Common myeloid progenitor, CD34-positive (primary cell): ENCODE data around the gene EHBP1L1.
A peak's percentile ranks its signal among the peaks of the same experiment; 100 is the strongest.

Experiments used
- CTCF ChIA-PET: fragments of 350-600 bp; sonication (Branson Sonifier 250); formaldehyde crosslinking; loops from one replicate; lab custom pipeline; 2021; ENCODE audit warnings: antibody characterized with exemption; lab: Charles Lee
- POLR2A ChIA-PET: fragments of 350-600 bp; sonication (Branson Sonifier 250); formaldehyde crosslinking; loops from one replicate; lab custom pipeline; 2021; ENCODE audit warnings: antibody characterized with exemption; lab: Charles Lee
- DNase-seq, 3 donors: peaks; one replicate each; pipeline versions ENCODE4 v3.0.0 to v3.0.0-alpha.2; 2013
- H3K27ac ChIP-seq, 2 experiments: 1 replicate in 1 of 2; 2 replicates in 1 of 2; pipeline ENCODE4 v1.7.0; 2013; ENCODE audit warnings: inconsistent platforms in 2 of 2, low read length in 2 of 2, mild to moderate bottlenecking in 2 of 2, low read depth in 1 of 2, moderate library complexity in 1 of 2; ENCODE audit not compliant: severe bottlenecking in 2 of 2, insufficient read depth in 1 of 2, poor library complexity in 1 of 2
- H3K27me3 ChIP-seq, 5 experiments: replicated peaks in 2 of 5; 1 replicate in 3 of 5; 2 replicates in 2 of 5; pipeline versions ENCODE4 v1.6.1 to v1.7.0; 2013; ENCODE audit warnings: low read length in 4 of 5, mild to moderate bottlenecking in 2 of 5, moderate library complexity in 2 of 5, inconsistent platforms in 1 of 5; ENCODE audit not compliant: insufficient read depth in 5 of 5, control insufficient read depth in 4 of 5
- H3K36me3 ChIP-seq, 4 experiments: 1 replicate in 2 of 4; 2 replicates in 2 of 4; pipeline versions ENCODE4 v1.6.1 to v1.7.0; 2013; ENCODE audit warnings: low read length in 3 of 4, control low read depth in 1 of 4, mild to moderate bottlenecking in 1 of 4; ENCODE audit not compliant: control insufficient read depth in 4 of 4, insufficient read depth in 4 of 4
- H3K4me1 ChIP-seq, 4 experiments: 1 replicate in 3 of 4; 2 replicates in 1 of 4; pipeline versions ENCODE4 v1.6.1 to v1.7.1; 2013; ENCODE audit warnings: low read length in 3 of 4, mild to moderate bottlenecking in 3 of 4, control low read depth in 1 of 4, inconsistent platforms in 1 of 4, moderate library complexity in 1 of 4; ENCODE audit not compliant: control insufficient read depth in 4 of 4, insufficient read depth in 4 of 4; ENCODE audit errors: control extremely low read depth in 1 of 4
- H3K4me3 ChIP-seq, 7 experiments: 1 replicate in 4 of 7; 2 replicates in 3 of 7; pipeline versions ENCODE4 v1.5.1 to v1.7.0; 2013; ENCODE audit warnings: mild to moderate bottlenecking in 7 of 7, low read length in 6 of 7, moderate library complexity in 6 of 7, inconsistent platforms in 2 of 7, low read depth in 2 of 7, control low read depth in 1 of 7; ENCODE audit not compliant: insufficient read depth in 4 of 7, control insufficient read depth in 1 of 7; ENCODE audit errors: extremely low read depth in 1 of 7
- H3K9me3 ChIP-seq, 5 experiments: 1 replicate in 4 of 5; 2 replicates in 1 of 5; pipeline versions ENCODE4 v1.6.1 to v1.7.1; 2013; ENCODE audit warnings: low read length in 4 of 5, mild to moderate bottlenecking in 2 of 5, inconsistent platforms in 1 of 5, low read depth in 1 of 5, moderate library complexity in 1 of 5; ENCODE audit not compliant: control insufficient read depth in 4 of 5, insufficient read depth in 2 of 5; ENCODE audit errors: control extremely low read depth in 1 of 5
- WGBS: methylation state at CpG from one replicate; pipeline ENCODE4 v1.1.5; 2013; ENCODE audit not compliant: insufficient coverage; 5-methylcytosine and 5-hydroxymethylcytosine counted together

EHBP1L1 gene

DNA sequence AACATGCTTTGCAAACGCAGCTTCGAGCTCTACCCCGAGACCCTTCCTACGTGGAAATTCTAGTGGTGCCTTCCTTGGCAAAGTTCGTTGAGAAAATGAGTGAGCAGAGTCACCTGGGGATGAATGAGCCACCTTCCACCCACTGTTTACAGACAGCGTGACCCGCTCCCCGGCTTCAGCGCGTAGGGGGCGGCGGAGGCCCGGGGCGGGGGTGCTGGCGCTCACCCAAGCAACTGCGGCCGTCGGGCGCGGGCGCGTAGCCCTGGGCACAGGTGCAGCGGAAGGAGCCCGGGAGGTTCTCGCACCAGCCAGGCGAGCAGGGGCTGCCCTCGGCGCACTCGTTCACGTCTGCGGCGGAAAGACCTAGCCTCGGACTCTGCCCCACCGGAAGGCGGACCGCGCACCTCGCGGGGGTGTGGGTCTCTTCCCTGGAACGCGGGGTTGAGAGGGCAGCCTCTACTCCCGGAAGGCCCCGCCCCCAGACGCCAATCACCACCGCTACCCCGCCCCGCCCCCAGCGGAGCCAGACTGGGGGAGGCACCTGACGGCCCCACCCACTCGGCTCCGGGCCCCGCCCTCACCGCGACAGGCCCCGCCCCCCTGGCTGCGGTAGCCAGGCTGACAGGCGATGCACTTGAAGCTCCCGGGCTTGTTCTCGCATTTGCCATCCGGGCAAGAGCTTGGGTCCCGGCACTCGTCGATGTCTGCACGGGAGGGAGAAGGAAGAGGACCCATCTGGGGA lies 29.5 kb upstream of the EHBP1L1 start:
- ChIA-PET POLR2A (no interaction called here), CTCF (interaction anchor here (0.8 to 21.8 kb wide), 6 partner anchors 10 to 36 kb away, joined by 3 to 262 read pairs (median 4); partner anchors contain the start of genes EHBP1L1, FAM89B, LTBP3 and ZNRD2)
- Histone ChIP-seq H3K27ac (peak overlapping the region in 1 of 2 experiments; percentile 50), H3K4me3 (peak overlapping the region in 5 of 7 experiments; percentile 19 to 63 (median 54)), H3K27me3 (no peaks in the 10 kb centered on the region), H3K36me3 (peaks cover 2 to 24% (median 15%) of the 10 kb centered on the region in 4 experiments), H3K4me1 (peaks cover 7 to 44% (median 39%) of the 10 kb centered on the region in 4 experiments), H3K9me3 (no peaks in the 10 kb centered on the region)
- peak; percentile 92 to 98 (median 96) for DNase-seq
- WGBS: 2% methylated on average over 62 of the region's 64 CpGs

DNA sequence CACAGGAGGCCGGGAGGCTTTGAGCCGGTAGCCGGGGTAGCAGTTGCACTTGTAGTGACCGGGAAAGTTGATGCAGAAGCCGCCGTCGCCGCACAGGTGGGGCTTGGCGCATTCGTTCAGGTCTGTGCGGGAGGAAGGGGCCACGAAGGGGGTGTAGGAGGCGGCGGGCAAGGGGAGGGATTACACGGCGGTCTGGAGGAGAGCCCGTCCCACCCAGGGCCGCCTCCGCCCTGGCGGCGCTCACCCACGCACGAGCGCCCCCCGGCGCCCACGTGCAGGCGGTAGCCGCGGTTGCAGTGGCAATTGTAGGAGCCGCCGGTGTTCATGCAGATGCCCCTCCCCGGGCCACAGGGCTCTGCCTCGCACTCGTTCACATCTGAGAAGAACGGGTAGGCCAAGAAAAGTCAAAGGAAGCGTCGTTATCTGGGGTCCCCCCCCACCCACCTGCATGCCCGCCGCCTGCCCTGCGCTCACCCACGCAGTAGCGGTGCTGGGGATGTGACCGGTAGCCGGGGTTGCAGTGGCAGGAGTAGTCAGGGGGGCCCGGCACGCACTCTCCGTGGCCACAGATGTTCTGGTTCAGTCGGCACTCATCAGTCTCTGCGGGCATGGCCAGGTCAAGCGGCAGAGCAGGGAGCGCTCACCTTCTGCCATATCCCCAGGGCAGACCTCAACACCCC lies 28.3 kb upstream of the EHBP1L1 start:
- CTCF ChIA-PET: interaction anchor here (0.8 to 21.8 kb wide), 4 partner anchors 9 to 46 kb away, joined by 3 to 262 read pairs (median 4); partner anchors contain the start of genes EHBP1L1 and ZNRD2
- 89% methylated on average over 30 of the region's 52 CpGs for WGBS
- Histone ChIP-seq H3K27ac (no peak overlapping the region), H3K9me3 (no peaks in the 10 kb centered on the region), H3K4me3 (no peak overlapping the region), H3K27me3 (no peaks in the 10 kb centered on the region), H3K4me1 (peaks cover 6 to 49% (median 44%) of the 10 kb centered on the region in 4 experiments), H3K36me3 (peaks cover 2 to 29% (median 18%) of the 10 kb centered on the region in 4 experiments)
- peak in 2 of 3 donors; percentile 39 to 41 for DNase-seq
- POLR2A ChIA-PET: no interaction called here

DNA sequence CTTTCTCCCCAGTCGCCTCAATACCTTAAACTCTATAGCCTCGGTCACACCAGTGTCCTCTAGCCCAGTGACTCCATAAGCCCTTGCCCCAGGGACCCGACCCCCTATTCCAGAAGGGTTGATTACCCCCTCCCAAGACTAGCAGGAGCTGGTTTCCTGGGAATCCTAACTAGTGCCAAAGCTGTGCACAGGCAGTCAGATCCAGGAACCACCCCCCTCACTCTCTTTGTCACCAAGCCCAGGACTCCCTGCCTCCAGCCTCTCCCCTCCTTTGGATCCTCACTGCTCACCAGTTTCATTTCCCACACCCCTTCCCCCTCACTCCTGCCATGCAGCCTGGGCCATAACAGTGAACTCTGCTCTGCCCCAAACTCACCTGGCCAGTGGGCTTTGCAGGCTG lies 27.5 kb upstream of the EHBP1L1 start:
- no peak for DNase-seq
- CTCF ChIA-PET: interaction anchor here (0.9 to 21.8 kb wide), 4 partner anchors 23 to 45 kb away, joined by 3 to 262 read pairs (median 4); partner anchors contain the start of genes EHBP1L1 and FAM89B
- WGBS: 100% methylated on average over 1 of the region's 3 CpGs
- Histone ChIP-seq H3K4me3 (no peak overlapping the region), H3K27me3 (no peaks in the 10 kb centered on the region), H3K27ac (no peak overlapping the region), H3K36me3 (peaks cover 2 to 25% (median 17%) of the 10 kb centered on the region in 4 experiments), H3K9me3 (no peaks in the 10 kb centered on the region), H3K4me1 (peaks cover 6 to 56% (median 51%) of the 10 kb centered on the region in 4 experiments)
- POLR2A ChIA-PET: no interaction called here

DNA sequence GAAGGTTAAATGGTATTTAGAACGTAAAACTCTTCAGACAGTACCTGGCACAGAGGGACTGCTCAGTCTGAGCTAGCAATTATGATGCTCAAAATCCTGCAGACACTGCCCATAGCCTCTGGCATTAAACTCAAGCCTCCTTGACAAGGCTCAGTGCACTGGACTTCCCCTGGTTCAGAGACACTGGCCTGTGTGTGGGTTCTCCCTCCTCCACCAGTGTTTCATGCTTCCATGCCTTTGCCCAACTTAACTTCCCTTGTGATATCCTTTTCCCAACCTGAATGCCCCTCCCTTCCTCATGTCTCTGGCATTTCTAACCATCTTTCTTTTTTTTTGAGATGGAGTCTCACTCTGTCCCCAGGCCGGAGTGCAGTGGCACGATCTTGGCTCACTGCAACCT lies 26.8 kb upstream of the EHBP1L1 start:
- Histone ChIP-seq H3K27ac (no peak overlapping the region), H3K4me3 (no peak overlapping the region), H3K4me1 (peaks cover 6 to 63% (median 58%) of the 10 kb centered on the region in 4 experiments), H3K36me3 (peaks cover 2 to 22% (median 15%) of the 10 kb centered on the region in 4 experiments), H3K27me3 (no peaks in the 10 kb centered on the region), H3K9me3 (no peaks in the 10 kb centered on the region)
- ChIA-PET CTCF (interaction anchor here (0.6 to 21.8 kb wide), 5 partner anchors 23 to 277 kb away, joined by 3 to 262 read pairs (median 4); partner anchors contain the start of genes EHBP1L1 and FAM89B), POLR2A (no interaction called here)
- WGBS: 100% methylated on average over 3 of the region's 3 CpGs
- no peak for DNase-seq

DNA sequence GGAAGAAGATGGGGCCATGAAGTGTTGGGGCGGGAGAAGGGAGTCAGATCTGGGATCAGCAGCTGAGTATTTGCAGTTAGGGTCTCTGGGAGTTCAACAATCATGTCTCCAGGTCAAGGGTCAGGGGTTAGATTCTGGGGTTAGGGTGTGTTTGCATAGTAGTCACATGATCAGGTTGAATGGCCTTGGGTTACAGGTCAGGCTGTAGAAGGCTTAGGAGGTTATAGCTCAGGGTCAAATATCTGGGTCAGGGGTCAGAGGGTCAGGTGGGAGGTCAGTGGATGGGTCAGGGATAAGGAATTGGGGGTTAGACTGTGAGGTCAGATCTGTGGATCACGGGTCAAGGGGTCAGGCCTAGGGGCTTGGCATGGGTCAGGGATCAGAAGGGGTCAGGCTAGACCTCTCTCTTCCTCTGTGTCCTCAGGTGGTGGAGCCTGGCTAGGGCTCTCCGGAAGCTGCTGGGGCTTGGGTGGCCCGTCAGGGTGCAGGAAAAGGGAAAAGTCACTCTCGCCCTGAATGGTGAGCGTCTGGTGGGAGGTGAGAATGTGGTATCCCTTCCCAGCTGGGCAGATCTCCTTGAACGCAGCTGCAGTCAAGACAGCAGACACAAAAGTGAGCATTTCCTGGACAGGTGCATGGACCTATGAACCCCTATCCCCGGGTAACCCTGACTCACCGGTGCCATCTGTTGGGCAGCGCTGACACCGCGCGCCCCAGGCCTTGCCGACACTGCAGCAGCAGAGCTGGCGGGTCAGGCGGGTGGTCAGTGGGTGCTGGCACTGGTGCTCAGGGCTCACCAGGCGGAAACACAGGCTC lies 24.1 kb upstream of the EHBP1L1 start:
- WGBS: 63% methylated on average over 16 of the region's 17 CpGs
- no peak overlapping the region for H3K27ac ChIP-seq
- POLR2A ChIA-PET: interaction anchor here (0.6 to 2.1 kb wide), 4 partner anchors 12 to 74 kb away, joined by 3 to 13 read pairs (median 4); partner anchors contain the start of gene ZNRD2
- CTCF ChIA-PET: interaction anchor here (1.0 to 3.5 kb wide), 12 partner anchors 10 to 52 kb away, joined by 3 to 39 read pairs (median 13); partner anchors contain the start of genes EHBP1L1, FAM89B, KCNK7 and ZNRD2
- no peak overlapping the region for H3K4me3 ChIP-seq
- no peaks in the 10 kb centered on the region for H3K27me3 ChIP-seq
- H3K36me3 ChIP-seq: peaks cover 2 to 19% (median 11%) of the 10 kb centered on the region in 4 experiments
- H3K4me1 ChIP-seq: peaks cover 2 to 78% (median 71%) of the 10 kb centered on the region in 4 experiments
- H3K9me3 ChIP-seq: no peaks in the 10 kb centered on the region
- peak; percentile 49 to 87 (median 81) for DNase-seq

DNA sequence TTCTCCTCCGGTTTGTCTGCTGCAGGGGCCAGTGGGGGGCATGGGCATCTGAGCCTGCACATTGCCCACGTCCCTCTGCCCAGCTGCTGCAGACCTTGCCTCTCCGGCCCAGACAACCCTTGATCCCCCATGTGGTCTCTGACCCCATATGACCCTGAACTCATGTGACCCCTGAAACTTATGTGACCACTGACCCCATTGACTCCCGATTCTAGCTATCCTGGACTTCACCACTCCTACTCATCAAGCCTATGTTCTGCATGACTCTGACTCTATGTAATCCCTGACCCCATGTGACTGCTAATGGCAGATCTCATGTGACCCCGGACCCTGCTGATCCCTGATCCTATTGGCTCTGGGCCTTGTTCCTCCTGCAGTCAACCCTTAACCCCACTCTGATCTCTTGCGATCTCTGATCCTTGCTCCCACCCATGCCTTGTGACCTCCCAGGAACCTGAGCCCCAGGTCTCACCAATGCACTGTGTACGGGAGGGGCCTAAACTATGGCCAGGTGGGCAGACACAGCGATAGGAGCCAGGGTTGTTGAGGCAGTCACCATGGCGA lies 23.4 kb upstream of the EHBP1L1 start:
- WGBS: 86% methylated on average over 7 of the region's 9 CpGs
- CTCF ChIA-PET: interaction anchor here (1.0 to 3.5 kb wide), 11 partner anchors 9 to 51 kb away, joined by 3 to 39 read pairs (median 15); partner anchors contain the start of genes EHBP1L1, FAM89B, KCNK7 and ZNRD2
- H3K27me3 ChIP-seq: no peaks in the 10 kb centered on the region
- H3K9me3 ChIP-seq: no peaks in the 10 kb centered on the region
- H3K36me3 ChIP-seq: peaks cover 2 to 17% (median 11%) of the 10 kb centered on the region in 4 experiments
- no peak overlapping the region for H3K27ac ChIP-seq
- POLR2A ChIA-PET: interaction anchor here (0.6 to 2.1 kb wide), 6 partner anchors 12 to 115 kb away, joined by 3 to 13 read pairs (median 4); partner anchors contain the start of genes FAM89B and ZNRD2
- peaks cover 2 to 79% (median 71%) of the 10 kb centered on the region in 4 experiments for H3K4me1 ChIP-seq
- H3K4me3 ChIP-seq: no peak overlapping the region
- DNase-seq: no peak
